ENCODE measurements around the gene RFX6.

DNA sequence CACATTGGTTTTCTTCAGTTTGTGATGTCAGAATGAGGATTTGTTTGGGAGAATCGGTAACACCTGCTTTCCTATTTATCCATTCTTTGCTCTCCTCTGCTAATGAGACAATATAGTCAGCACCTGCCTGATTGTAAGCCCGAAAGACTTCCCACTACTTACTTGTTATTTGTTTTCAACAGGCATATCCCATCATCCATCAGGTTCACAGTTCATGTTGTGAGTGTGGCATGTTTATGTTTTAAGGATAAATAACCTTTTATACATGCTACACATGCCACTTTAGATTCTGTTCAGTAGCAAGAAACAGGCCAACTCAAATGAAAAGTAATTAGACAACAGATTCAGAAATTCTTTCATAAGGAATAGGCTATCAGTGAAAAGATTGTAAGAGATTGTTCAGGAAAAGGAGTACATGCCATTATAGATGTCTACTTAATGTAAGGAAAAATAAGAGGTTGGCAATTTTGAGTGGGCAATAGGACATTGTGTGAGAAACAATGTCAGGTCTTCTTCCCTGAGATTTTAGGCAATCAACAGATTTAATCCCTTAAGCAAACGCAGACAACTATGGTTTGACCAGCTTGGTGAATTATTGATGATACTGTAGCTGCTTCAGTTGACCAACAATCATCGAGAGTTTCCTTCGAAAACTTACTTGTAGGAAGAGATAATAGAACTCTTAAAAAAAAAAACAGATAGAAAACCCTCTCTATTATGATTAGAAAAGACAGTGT, 40.3 kb upstream of the RFX6 start:
- TF ChIP-seq, protein P1, sequence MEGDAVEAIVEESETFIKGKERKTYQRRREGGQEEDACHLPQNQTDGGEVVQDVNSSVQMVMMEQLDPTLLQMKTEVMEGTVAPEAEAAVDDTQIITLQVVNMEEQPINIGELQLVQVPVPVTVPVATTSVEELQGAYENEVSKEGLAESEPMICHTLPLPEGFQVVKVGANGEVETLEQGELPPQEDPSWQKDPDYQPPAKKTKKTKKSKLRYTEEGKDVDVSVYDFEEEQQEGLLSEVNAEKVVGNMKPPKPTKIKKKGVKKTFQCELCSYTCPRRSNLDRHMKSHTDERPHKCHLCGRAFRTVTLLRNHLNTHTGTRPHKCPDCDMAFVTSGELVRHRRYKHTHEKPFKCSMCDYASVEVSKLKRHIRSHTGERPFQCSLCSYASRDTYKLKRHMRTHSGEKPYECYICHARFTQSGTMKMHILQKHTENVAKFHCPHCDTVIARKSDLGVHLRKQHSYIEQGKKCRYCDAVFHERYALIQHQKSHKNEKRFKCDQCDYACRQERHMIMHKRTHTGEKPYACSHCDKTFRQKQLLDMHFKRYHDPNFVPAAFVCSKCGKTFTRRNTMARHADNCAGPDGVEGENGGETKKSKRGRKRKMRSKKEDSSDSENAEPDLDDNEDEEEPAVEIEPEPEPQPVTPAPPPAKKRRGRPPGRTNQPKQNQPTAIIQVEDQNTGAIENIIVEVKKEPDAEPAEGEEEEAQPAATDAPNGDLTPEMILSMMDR (IDR thresholded peaks at IDR 0.05), result no peak
- no peak for TF ChIP-seq EZH2 (IDR thresholded peaks at IDR 0.05; ENCODE audit: borderline replicate concordance, insufficient read depth, low read depth, low read length, poor library complexity, severe bottlenecking)

Measured in B cell (primary cell).